Stimulated activated CD4-positive, alpha-beta T cell treated with anti-CD3 and anti-CD28 coated beads, Interleukin-2, amount 100 ng/mL, for 4 hours (primary cell): ENCODE data around the gene ARHGAP4.

Source experiments
- DNase-seq: peaks from one replicate; pipeline ENCODE4 v3.0.0-alpha.2; 2020; ENCODE audit warnings: low read depth

The ARHGAP4 gene

DNA sequence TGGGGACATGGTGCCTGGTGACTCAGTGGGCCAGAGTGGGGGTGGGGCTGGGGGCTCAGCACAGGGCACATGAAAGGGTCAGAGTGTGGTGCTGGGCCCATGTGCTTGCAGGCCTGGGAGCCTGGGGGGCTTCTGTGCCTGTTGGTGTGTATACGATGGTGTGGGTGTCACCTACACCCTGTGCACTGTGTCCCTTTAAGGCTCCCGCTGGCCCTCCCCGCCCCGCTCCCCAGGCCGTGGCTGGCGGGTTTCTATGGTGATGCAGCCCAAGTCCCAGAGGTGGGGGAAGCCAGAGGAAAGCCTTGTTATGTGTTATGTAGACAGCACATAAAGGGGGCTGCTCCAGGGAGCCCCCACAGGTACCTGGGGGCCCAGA, 45.6 kb downstream of the ARHGAP4 start:
- DNase-seq, result no peak

DNA sequence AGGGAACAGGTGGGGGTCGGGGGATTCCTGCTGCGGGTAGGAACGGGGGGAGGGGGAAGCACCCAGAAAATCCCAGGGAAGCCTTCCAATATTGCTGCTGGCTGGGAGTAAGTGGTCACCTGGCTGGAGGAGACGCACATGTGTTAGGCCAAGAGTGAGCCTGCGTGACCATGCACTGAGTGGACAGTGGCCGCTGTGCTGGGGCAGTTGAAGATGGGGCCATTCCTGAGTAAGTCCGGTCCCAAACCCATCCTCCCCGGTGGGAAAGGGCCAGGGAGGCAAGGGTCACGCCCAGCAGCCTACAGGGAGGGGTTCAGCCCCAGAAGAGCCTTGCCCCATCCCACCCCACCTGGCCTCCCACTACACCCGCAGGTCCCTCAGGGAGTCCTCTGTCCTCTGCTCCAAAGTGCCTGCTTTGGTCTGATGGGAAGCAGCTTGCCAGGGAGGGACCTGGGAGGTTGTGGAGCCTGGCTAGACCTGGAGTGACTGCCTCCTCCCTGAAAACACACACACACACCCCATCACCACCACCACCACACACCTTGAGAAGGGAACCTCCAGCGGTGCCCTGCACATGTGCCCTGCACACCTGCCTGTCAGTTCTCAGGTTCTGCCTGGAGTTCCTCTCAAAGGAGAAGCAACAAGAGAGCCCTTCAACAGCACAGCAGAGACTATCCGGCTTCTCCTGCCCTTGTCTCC, 46.2 kb downstream of the ARHGAP4 start:
- no peak for DNase-seq

DNA sequence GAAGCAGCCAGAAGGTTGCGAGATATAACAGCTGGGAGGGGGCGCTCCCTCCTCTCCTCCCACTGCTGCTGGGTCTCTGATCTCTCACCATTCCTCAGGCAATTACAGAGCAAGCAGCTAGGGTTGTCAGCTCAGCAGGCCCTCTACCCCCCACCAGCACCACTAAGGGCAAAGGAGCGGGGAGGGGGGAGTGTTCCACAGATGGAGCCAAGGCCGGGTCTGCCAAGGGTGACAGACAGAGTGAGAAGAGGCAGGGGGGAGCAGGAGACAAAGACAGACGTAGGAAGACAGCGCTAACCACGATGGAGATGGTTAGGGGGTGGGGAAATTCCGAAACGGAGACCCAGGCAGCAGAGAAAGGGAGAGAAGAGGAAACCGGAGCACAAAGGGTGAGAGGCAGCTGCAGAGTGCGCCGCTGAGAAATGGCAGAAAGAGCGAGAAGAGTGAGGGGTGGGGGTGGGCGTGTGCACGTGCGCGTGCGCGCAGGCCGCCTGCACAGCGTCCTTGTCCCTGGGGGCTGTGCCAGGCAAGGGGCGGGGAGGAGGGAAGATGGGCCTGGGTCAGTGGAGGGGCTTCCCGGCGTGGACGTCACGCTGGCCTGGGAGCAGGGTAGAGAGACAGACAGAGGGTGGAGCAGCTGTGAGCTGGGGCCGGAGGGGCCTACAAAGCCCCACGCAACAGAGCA, 47.0 kb downstream of the ARHGAP4 start:
- DNase-seq, result peak; percentile 11

DNA sequence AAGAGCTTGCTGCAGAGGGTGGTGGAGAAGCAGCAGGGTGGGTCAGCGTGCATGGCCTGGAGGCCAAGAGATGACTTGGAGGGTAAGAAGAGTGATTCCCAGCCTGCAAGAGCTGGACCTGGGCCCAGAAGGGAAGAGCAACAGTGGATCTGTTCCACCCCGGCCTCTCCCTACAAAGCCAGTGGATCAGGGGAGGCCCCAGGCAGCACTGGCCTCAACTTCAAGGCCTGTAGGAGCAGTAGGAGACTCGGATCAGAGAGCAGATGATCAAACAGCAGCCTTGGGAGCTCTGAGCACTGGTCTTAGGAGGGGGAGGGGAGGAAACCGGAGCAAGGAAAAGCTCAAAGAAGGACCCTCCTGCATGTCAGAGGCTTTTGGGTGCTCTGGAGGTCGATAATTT, 47.7 kb downstream of the ARHGAP4 start:
- DNase-seq, result no peak

DNA sequence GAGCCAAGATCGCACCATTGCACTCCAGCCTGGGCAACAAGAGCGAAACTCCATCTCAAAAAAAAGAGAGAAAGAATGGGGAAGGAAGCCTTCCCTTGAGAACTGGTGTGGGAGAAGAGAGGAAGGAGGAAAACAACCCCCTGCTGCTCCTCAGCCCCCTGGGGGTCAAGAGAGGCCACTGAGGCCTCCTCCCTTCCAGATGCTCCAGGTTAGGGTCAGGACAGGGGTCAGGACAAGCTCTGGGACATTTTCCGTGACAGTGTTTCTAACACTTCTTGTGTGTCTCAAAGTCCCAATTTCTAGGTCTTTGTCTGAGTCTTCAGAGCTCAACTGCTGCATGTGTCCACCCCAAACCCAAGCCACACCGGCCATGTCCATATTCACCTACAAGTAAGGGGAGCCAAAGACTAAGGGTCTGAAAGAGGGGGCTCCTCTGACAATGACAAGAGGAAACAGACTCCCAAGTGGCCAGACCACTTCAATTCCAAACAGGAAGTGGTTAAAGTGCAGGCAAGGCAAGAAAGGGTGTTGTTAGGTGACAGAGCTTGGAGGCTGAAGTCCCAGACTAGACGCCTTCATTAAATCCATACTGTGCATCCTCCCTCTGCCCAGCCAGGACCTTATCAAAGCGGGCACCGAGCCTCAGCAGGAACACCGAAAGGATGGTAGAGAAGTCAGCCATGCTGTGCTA, 48.3 kb downstream of the ARHGAP4 start:
- no peak for DNase-seq

DNA sequence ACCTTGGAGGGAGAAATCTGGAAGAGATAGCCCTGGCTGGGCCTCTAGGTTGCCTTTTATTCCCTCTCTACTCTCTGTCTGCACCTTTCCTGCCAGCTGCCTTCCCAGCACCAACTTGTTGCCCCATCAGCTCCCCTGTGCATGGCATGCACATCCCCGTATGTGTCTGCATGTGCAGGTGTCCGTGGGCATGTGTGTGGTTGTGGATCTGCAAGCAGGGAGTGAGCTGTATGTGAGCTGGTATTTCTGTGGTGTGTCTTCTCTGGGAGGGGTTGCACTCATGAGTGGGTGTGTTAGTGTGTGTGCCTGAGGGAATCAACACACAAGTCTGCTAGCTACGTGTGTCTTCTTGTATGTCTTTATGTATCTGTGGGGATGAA, 50.0 kb downstream of the ARHGAP4 start:
- no peak for DNase-seq

DNA sequence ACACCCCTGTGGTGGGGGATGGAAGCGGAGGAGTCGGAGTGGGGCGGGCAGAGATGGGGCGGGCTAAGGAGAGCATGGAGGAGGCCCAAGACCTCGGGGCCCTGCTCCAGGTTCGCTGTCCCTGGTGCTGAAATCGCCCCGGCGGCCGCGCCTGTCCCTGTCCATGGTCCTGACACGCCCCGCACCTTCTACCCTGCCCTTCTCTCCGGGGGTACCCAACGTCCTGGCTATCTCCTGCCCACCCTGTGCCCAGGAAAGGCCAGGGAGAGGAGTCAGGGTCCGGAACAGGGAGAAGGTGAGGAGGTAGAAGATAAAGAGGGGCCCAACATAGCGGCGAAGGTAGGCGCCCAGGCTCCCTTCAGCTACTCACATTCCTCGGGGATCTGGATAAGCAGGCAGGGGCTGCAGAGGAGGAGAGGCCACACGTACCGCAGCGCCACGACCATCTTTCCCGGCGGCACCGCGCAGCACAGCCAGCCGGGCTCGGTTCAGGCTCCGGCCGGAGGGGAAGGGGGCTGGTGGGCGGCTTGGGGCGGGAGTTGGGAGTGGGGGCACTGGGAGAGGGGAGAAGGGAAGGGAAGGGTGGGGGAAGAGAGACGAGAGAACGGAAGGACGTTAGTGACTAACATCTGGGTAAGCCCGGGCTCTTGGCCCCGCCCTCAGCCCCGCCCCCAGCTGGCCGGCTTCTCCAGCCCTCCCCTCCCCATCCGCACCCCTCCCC, 50.5 kb downstream of the ARHGAP4 start:
- peak; percentile 33 for DNase-seq

DNA sequence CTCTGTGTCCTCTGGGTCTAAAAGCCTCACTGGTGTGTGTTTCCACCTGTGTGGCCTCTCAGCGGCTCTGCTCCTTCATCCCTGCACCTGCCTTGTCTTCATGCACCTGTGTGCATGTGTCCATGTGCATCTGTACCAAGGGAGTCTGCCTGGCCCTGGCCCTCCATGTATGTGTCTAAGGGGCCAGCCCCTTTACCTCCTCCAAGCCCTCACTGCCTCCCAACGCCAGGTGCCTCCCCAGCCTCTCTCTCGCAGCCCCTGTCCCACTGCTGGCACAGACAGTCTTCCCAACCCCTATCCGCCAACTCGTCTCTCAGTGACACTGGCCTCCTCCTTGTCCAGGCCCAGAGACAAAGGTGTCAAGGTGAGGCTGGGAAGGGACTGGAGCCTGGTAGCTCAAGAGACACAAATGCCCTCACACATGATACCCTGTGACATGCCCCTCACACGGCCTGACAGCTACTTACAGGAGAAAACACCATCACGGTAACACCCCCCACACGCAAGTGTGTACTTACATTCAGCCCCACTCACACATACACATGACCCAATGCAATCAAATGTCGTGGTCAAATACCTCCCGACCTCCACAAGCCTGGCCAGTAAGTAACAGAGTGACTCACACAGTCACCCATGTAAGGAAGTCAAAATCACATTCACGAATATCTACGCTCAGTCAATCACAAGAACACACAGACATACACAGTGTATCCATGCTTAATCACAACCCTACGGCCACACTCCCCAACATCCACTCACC, 51.5 kb downstream of the ARHGAP4 start:
- DNase-seq, result no peak

DNA sequence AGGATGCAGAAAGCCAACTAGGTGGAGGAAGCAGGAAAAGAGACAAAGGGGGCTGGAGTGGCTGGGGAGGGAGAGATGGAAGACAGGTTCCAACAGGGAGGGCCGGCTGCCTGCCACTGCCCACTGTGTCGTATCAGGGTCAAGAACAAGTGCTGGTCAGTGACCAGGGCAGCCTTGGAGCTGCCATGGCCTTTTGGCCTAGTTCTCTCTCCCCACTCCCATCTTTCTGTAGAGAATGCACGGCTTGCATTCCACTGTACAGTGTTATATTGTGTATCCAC, 52.0 kb downstream of the ARHGAP4 start:
- DNase-seq, result no peak

DNA sequence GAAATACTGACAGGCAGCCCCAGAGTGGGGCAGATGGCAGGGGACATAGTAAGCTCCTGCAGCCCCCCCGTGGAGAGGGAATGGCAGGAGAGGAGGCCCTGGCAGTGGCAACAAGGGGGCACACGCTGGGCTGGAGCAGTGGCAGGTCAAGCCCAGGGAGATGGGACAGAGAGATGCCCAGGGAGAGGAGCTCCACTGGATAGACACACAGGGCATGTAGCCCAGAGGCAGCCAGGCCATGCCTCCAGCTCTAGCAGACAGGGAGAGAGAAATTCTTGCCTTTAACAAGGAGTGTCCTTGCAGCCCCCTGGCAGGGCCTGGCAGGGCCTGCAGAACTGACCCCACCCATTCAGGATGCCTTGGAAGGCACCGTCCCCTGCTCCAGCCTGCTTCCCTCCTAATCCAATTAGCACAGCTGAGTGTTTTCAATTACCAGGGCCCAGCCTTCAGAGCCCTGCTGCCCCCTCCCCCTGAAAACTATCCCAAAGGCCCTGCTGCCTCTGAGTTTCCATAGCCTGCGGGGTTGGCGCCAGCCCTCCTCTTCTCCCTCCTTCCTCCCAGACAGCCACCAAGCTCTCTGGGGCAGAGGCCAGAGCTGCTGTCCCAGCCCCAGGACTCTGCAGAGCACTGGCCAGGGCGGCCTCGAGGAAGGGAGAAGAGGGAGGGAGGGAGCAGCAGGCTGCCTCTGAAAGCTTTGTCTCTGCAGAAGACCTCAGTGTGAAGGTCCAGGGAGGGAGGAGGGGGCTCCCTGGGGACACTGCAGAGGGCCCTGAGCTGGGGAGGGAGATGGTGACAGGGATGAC, 52.6 kb downstream of the ARHGAP4 start:
- no peak for DNase-seq

DNA sequence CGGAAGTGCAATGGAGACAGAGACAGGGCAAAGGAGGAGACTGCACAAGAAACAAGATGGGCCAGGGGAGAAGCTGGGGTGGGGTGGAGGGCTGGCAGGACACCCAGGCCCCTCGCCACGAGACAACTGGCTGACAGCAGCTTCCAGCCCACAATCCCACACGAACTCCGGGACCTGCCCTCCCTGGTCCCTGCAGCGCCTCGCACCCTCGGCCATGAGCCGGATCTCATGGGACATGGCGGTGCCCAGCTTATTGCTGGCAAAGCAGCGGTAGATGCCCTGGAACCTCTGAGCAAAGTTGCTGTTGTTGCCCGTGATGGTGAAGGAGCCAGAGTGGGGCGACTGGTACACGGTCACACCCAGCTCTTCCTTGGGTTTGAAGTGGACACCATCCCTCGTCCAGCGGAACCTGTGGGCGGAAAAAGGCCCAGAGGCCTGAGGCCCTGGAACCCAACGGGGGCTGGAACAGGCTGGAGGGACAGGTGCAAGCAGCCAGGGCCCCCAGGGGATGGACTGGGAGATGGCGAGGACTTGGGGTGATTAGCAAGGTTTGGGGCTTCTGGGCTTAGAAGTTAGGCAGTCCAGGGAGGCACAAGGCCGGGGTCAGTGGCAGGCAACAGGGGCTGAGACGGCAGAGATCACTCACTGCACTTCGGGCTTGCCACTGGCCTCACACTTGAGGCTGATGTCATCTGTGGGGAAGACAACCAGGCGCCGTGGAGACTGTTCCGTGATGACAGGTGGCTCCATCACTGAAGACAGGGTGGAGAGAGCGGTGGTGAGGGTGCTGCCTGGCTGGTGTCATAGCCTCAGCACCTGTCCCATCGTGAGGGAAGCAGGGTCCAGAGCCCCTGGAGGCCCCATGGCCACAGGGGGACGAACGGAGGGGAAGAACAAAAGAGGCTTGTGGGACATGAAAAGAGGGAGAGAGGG, 53.9 kb downstream of the ARHGAP4 start:
- DNase-seq, result no peak

DNA sequence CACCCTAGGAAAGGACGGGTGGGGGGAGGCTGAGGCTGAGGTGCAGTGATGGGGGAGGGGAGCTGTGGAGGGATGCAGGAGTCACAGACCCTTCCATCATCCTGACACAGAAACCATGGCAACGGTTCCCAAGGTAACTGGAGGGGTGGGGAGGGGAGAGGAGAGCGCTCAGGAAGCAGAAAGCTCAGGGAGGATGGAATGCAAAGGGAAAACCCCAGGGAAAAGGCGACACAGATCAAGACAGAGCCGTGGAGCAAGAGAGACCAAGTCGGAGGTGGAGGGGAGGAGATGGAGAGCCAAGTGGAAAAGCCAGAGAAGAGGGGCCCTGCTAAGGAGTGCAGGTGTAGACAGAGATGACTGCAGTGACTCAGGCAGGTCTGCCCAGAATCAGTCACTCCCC, 54.6 kb downstream of the ARHGAP4 start:
- DNase-seq, result no peak

DNA sequence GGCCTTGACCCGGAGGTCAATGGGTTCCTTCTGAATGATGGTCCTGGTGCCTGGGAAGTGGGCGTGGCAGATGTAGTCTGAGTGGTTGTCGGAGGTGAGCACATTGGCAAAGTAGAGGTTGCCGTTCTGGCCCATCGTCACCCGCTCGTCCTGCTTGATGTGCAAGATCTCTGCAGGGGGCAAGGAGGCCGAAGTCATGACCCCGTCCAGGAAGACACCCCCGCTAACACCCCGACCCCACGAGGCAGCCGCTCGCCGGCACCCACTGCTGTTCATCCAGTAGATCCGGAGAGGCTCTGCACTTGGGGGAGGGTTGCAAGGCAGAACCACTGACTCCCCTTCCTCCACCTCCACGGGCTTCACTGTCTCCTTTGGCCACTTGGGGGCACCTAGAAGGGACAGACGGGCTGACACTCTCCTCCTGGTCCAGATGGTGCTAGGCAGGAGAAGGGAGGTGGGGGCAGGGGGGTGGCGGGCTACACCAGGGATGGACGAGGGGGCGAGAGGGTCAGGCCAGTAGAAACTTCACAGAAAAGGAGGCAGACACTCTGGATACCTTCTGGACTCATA, 55.2 kb downstream of the ARHGAP4 start:
- DNase-seq, result no peak

DNA sequence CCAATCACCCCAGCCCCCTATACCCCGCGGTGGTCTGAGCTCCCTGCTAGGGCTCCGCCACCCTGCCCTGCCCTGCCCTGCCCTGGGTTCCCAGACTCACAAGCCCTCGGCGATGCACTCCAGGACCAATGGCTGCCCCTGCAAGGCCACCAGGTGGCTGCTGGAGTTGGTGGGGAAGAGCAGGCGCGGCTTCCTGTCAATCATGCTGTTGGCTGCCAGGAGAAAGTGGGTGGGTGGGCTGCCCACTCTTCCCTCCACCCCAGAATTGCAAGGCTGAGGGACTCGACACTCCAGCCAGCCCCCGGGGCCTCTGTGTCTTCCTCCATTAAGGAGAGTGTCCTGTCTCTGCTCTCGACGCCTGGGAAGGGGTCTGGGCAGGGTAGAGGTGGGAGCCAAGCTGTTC, 55.8 kb downstream of the ARHGAP4 start:
- no peak for DNase-seq

DNA sequence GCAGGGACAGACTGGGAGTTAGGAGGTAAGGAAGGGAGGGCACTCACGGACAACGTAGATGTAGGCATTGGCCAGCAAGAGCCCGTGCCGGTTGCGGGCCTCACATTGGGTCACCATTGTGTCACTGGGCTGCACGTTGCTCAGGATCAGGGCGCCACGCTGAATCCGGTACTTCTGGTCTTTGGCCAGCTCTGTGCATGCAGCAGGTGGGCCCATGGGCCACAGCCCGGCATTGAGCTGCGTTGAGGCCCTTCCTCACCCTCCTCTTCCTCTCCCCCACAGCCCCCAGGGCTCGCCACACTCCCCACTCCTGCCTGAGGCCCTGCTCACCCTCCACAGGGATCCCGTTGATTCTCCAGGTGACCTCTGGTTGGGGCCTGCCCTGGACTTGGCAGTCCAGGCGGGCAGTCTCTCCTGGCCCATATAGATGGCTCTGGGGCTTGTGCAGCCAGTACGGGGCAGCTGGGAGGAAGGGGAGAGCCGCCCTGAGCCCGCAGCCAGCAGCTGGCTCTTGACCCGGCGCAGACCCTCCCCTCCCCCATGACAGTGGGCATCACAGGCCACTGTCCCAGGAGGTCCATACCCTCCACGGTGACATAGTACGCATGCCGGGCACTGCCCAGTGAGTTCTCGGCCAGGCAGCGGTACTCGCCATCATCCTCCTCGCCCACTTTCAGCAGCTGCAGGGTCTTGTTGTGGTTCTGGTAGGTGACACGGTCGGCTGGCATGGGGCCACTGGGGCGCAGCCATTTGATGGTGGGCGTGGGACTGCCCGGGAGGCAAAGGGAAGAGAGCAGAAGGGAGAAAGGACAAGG, 56.4 kb downstream of the ARHGAP4 start:
- no peak for DNase-seq

DNA sequence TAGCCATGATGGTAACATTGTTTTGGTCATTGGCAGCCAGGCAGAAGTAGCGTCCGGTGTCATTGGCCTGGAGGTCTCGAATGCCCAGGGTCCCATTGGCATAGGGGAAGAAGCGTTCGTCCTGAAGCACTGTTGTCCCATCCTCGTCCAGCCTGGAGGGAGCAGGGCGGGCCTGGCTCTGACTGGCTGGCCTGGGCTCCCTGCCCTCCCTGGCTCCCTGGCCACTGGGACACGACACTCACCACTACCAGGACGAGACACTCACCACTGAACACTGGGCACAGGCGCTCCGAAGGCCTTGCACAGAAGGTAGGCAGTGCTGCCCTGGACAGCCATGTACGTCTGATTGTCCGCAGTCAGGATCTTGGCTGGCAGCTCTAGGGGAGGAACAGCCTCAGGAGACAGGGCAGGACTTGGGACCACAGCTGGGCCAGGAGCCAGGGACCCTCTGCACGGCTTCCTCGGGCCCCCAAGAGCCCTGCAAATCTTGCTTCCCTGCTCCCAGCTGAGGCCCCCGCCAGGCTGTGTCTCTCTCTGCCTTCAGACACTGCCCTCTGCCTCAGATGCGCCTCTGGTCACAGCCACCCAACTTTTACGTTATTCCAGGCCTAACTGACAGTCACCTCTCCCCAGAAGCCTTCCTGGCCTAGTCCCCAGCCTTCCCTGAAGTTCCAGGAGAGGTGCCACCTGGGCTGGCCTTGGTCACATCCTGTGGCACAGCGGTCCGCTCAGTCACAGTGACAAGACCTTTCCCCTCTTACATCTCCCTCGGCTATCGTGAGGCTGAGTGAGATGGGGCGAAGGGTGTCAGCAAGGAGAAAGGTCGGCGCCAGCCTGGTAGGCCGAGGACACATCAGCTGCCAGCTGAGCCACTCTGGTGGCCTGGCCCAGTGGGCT, 57.2 kb downstream of the ARHGAP4 start:
- DNase-seq, result no peak

DNA sequence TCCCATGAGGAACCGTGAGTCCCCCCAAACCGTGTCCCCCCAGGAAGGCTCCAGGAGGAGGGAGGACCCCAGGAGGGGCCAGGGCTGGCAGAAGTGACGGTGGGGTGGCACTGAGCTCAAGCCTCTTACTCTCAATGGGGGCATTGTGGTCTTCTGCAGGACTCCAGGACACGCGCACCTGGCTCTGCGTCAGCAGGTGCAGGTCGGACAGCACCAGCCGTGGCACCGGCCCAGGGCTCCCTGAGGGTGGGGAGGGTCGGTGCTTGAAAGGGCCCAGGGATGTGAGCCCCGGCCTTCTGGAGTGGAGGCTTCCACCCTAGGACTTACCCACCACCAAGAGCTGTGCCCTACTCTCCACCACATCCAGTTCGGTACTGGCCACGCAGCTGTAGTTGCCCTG, 58.4 kb downstream of the ARHGAP4 start:
- DNase-seq, result no peak

DNA sequence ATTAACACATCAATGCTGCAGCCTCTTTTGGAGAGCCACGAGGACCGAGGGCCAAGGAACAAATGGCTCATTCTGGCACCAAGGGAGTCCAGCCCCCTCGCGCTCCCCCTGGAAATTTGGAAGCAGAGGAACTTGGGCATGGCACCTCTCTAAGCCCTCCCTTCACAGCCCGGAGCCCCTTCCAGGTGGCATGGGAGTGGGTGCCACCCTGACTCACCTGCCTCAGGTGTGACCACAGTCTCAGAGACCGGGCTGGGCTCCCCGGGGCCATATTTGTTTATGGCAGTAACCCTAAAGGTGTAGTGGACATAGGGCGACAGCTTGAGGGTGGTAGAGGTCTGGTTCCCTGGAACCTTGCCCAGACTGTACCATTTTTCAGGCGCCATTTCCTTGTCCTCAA, 58.9 kb downstream of the ARHGAP4 start:
- no peak for DNase-seq
